GM12878 (cell line): Measurements from ENCODE around the gene LAMB4. TPM values are rescaled to one million over a fixed set of nuclear protein-coding genes. Genes with fewer than 3 reads are reported as not detected.

Source experiments
- ATAC-seq: fragments of 200-7000 bp; cut with Tn5 transposase; 3 replicates; pipeline ENCODE4 v1.9.1; 2020; ENCODE audit warnings: mild to moderate bottlenecking, moderate library complexity
- BruUV-seq: library from RNA; stranded (reverse); fragments of 400-500 nt; replicated peaks from 2 replicates; lab custom pipeline; 2021; lab: Mats Ljungman, UMichigan
- CTCF ChIA-PET: fragments of 300-600 bp; sonication (Branson Sonifier 250); formaldehyde crosslinking; extraction: SDS; loops from one replicate; lab custom pipeline; 2021; ENCODE audit warnings: inconsistent platforms; lab: Yijun Ruan, JAX
- POLR2A ChIA-PET: fragments of 350-600 bp; formaldehyde crosslinking; extraction: SDS; loops from one replicate; lab custom pipeline; 2021; ENCODE audit warnings: inconsistent platforms; lab: Charles Lee
- RAD21 ChIA-PET: fragments of 300-600 bp; sonication (Branson Sonifier 250); formaldehyde crosslinking; loops from one replicate; lab custom pipeline; 2023; ENCODE audit warnings: antibody characterized with exemption; ENCODE audit not compliant: unreplicated experiment; lab: Charles Lee
- SMC1A ChIA-PET: fragments of 300-600 bp; sonication (Branson Sonifier 250); formaldehyde crosslinking; loops from one replicate; lab custom pipeline; 2023; ENCODE audit not compliant: unreplicated experiment, uncharacterized antibody; lab: Charles Lee
- DNase-seq: peaks from one replicate; pipeline ENCODE4 v3.0.0-alpha.2; 2011; ENCODE audit warnings: low read depth, low spot score
- FAIRE-seq: peaks from 3 replicates; lab custom pipeline; 2011; peaks lifted over from hg19 to GRCh38; lab: Jason Lieb, UNC
- H2AFZ ChIP-seq: 2 replicates; pipeline ENCODE4 v1.6.0; 2011; ENCODE audit warnings: low read depth, low read length, control low read depth; ENCODE audit not compliant: control insufficient read depth
- H3K27ac ChIP-seq: 2 replicates; pipeline ENCODE4 v1.5.1; 2011; ENCODE audit warnings: control low read depth; ENCODE audit not compliant: control insufficient read depth, insufficient read depth
- H3K27me3 ChIP-seq, 2 experiments: replicated peaks in 1 of 2; 2 replicates each; pipeline versions ENCODE4 v1.6.0 to v1.6.1; 2011; ENCODE audit warnings: low read length in 1 of 2; ENCODE audit not compliant: control insufficient read depth in 2 of 2, insufficient read depth in 2 of 2
- H3K36me3 ChIP-seq, 2 experiments: 2 replicates each; pipeline ENCODE4 v1.5.1; 2011; ENCODE audit warnings: low read length in 1 of 2; ENCODE audit not compliant: control insufficient read depth in 2 of 2, insufficient read depth in 2 of 2
- H3K4me1 ChIP-seq: 2 replicates; pipeline ENCODE4 v1.6.1; 2011; ENCODE audit warnings: mild to moderate bottlenecking, low read length, moderate library complexity, mixed read lengths; ENCODE audit not compliant: control insufficient read depth, insufficient read depth
- H3K4me2 ChIP-seq: 2 replicates; pipeline ENCODE4 v1.6.0; 2011; ENCODE audit warnings: control low read depth; ENCODE audit not compliant: control insufficient read depth, insufficient read depth
- H3K4me3 ChIP-seq: fragments of 200-600 bp; sonication (generic); 2 replicates; pipeline ENCODE4 v1.5.1; 2016
- H3K79me2 ChIP-seq: 2 replicates; pipeline ENCODE4 v1.6.0; 2011; ENCODE audit warnings: low read length; ENCODE audit not compliant: control insufficient read depth, insufficient read depth
- H3K9ac ChIP-seq: 2 replicates; pipeline ENCODE4 v1.8.0; 2011; ENCODE audit warnings: low read length, control low read depth, mixed read lengths; ENCODE audit not compliant: control insufficient read depth, insufficient read depth
- H3K9me3 ChIP-seq: replicated peaks from 3 replicates; pipeline ENCODE4 v1.5.1; 2011; ENCODE audit warnings: mild to moderate bottlenecking, low read length; ENCODE audit not compliant: control insufficient read depth, insufficient read depth
- H4K20me1 ChIP-seq: 2 replicates; pipeline ENCODE4 v1.6.0; 2011; ENCODE audit not compliant: control insufficient read depth, insufficient read depth
- BHLHE40 ChIP-seq, 2 experiments: fragments of 450-650 bp in 1 of 2; IDR thresholded peaks; 2 replicates each; pipeline ENCODE4 v1.6.1; 2011 to 2017; ENCODE audit warnings: low read depth in 2 of 2, borderline replicate concordance in 1 of 2, improper control_type of control experiment in 1 of 2, low read length in 1 of 2, mild to moderate bottlenecking in 1 of 2
- CHD1 ChIP-seq: IDR thresholded peaks from 2 replicates; pipeline ENCODE4 v1.6.1; 2012; ENCODE audit warnings: low read depth, low read length, improper control_type of control experiment
- CHD4 ChIP-seq: fragments of 200-600 bp; sonication (generic); IDR thresholded peaks from 2 replicates; pipeline ENCODE4 v1.6.1; 2016; ENCODE audit warnings: mild to moderate bottlenecking
- HDGF ChIP-seq: fragments of 450-650 bp; IDR thresholded peaks from 2 replicates; pipeline ENCODE4 v1.6.1; 2016; ENCODE audit warnings: antibody characterized with exemption
- RAD51 ChIP-seq: fragments of 450-650 bp; IDR thresholded peaks from 2 replicates; pipeline ENCODE4 v1.6.1; 2016; ENCODE audit warnings: moderate library complexity, mild to moderate bottlenecking, inconsistent platforms
- RELA ChIP-seq: fragments of 450-650 bp; IDR thresholded peaks from 2 replicates; pipeline ENCODE4 v1.8.0; 2014; ENCODE audit warnings: borderline replicate concordance; ENCODE audit not compliant: partially characterized antibody
- WGBS: methylation state at CpG from one replicate; pipeline ENCODE4 v1.1.6; 2016; ENCODE audit warnings: low lambda C conversion rate; ENCODE audit not compliant: insufficient replicate concordance, insufficient coverage; ENCODE audit errors: missing lambda C conversion rate; 5-methylcytosine and 5-hydroxymethylcytosine counted together
- in situ Hi-C: fragments of 300-500 bp; cut with MboI; formaldehyde crosslinking; loops from 9 replicates; pipeline ENCODE4 v1.14.3; 2018; ENCODE audit warnings: mixed read lengths
- intact Hi-C: fragments of 100-400 bp; cut with micrococcal nuclease; formaldehyde crosslinking; loops from one replicate; pipeline ENCODE4 v1.14.2; 2022; ENCODE audit not compliant: unreplicated experiment
- polyA plus RNA-seq, 11 experiments: library from polyadenylated mRNA; depleted of rRNA in 4 of 11; unstranded in 6 of 11; stranded (reverse) in 5 of 11; fragments of >200 nt; fragmentation: Nextera tagmentation in 4 of 11; fragmentation: Illumina TruSeq in 1 of 11; extraction: Ambion mirVana in 4 of 11; extraction: Trizol in 1 of 11; gene quantifications; 1 replicate in 1 of 11; 2 replicates in 10 of 11; pipeline versions ENCODE4 v1.2.1 to v1.2.3, GENCODE V29; 2011 to 2016; ENCODE audit warnings: inconsistent platforms in 2 of 11, missing spikeins in 2 of 11, low read depth in 1 of 11
- total RNA-seq, 4 experiments: library from RNA; depleted of rRNA in 3 of 4; stranded (reverse); fragments of >200 nt in 3 of 4; fragmentation: Illumina TruSeq in 1 of 4; extraction: Trizol in 1 of 4; gene quantifications; 2 replicates each; pipeline versions ENCODE4 v1.2.1 to v1.2.3, GENCODE V29; 2013 to 2021

LAMB4 gene
- total and polyA plus RNA-seq, 10 of the 15 experiments (the other 5 are each of a cell fraction or from before 2014, with no cell fraction given) = 0.04 to 0.06 TPM; not detected in 8

- 51% methylated on average over 6 of the region's 6 CpGs for WGBS
- intact Hi-C loops = no loop called here
- Histone ChIP-seq H3K4me2 (no peak overlapping the region), H3K4me1 (no peaks in the 10 kb centered on the region), H3K4me3 (no peak overlapping the region), H3K27ac (no peak overlapping the region), H3K36me3 (no peaks in the 10 kb centered on the region), H3K27me3 (no peaks in the 10 kb centered on the region; a peak in 1 of 4 replicates), H3K79me2 (no peaks in the 10 kb centered on the region), H3K9me3 (no peaks in the 10 kb centered on the region), H4K20me1 (no peaks in the 10 kb centered on the region), H2AFZ (no peak overlapping the region), H3K9ac (no peak overlapping the region)
- ATAC-seq = no peak
- DNase-seq = no peak
- no TSS peak for BruUV-seq
- SMC1A ChIA-PET = no interaction called here
- POLR2A ChIA-PET = no interaction called here
- RAD21 ChIA-PET = no interaction called here
- FAIRE-seq = no peak
- in situ Hi-C loops = no loop called here
- TF ChIP-seq RELA = no peak
- no peak for TF ChIP-seq HDGF
- no peak for TF ChIP-seq RAD51
- no peak for TF ChIP-seq BHLHE40 (IDR thresholded peaks at IDR 0.05; ENCODE audit: borderline replicate concordance in 1 of 2, low read depth in 2 of 2, low read length in 1 of 2)
- TF ChIP-seq CHD1 = no peak
- CTCF ChIA-PET = no interaction called here
These were observed 34.2 kb upstream of the LAMB4 start for GRCh38 chr7:108164342-108164741.

DNA sequence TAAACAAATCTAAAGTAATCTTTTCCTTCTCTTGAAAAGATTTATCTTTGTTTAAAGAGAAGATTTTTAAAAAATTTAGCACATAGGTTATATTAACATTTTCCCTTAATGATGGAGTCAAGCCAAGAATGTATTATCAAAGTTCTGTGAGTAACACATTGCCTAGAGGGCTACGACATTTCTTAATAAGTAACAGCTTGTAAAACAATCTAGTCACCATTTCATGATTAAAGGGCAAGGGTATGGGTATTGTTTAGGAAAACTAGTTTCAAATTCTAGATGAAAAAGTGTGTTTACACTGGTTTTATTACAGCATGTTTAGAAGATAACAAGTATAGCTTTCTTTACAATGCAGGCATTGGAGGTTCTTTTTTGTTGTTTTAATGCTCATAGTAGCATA lies 28.6 kb upstream of the LAMB4 start:
- TF ChIP-seq CHD4 = no peak
- TF ChIP-seq, all 136 proteins: peak for 0
- Histone ChIP-seq H2AFZ (no peak overlapping the region), H3K9me3 (no peaks in the 10 kb centered on the region), H3K4me3 (no peak overlapping the region), H3K4me1 (no peaks in the 10 kb centered on the region), H3K79me2 (no peaks in the 10 kb centered on the region), H4K20me1 (no peaks in the 10 kb centered on the region), H3K36me3 (no peaks in the 10 kb centered on the region), H3K27ac (no peak overlapping the region), H3K9ac (no peak overlapping the region), H3K27me3 (no peaks in the 10 kb centered on the region; a peak in 2 of 4 replicates), H3K4me2 (no peak overlapping the region)
- SMC1A ChIA-PET = no interaction called here
- 76% methylated on average over 1 of the region's 1 CpG for WGBS
- no peak for ATAC-seq
- BruUV-seq = no TSS peak
- intact Hi-C loops (loop anchor here (5.0 kb wide), 1 partner anchor 376 kb away; no protein-coding TSS in a partner anchor), in situ Hi-C loops (no loop called here)
- FAIRE-seq = no peak
- DNase-seq = no peak
- CTCF ChIA-PET = interaction anchor here (1.0 kb wide), 1 partner anchor 46 kb away, joined by 3 read pairs; no protein-coding TSS in a partner anchor
- RAD21 ChIA-PET = interaction anchor here (1.5 kb wide), 1 partner anchor 45 kb away, joined by 3 read pairs; no protein-coding TSS in a partner anchor
- POLR2A ChIA-PET = no interaction called here
